Bronchial epithelial cell (primary cell): ENCODE data around the gene PRXL2A. TPM values are rescaled to one million over a fixed set of nuclear protein-coding genes. Genes with fewer than 3 reads are reported as not detected.
"Not testable (repeated sequence)": the region's sequence is repeated elsewhere in the genome, so short reads cannot be mapped to it uniquely, and the experiment has no call there.

Experiments used
- DNase-seq: peaks from one replicate; pipeline ENCODE4 v3.0.0-alpha.2; 2010; ENCODE audit warnings: low read depth
- FAIRE-seq: peaks from 2 replicates; lab custom pipeline; 2011; peaks lifted over from hg19 to GRCh38; lab: Jason Lieb, UNC
- H3K27me3 ChIP-seq: 2 replicates; pipeline ENCODE4 v1.5.1; 2011; ENCODE audit warnings: low read length; ENCODE audit not compliant: control insufficient read depth, insufficient read depth
- H3K36me3 ChIP-seq: 2 replicates; pipeline ENCODE4 v1.5.1; 2011; ENCODE audit warnings: low read length; ENCODE audit not compliant: control insufficient read depth, insufficient read depth
- H3K4me3 ChIP-seq: 2 replicates; pipeline ENCODE4 v1.5.1; 2011; ENCODE audit warnings: mild to moderate bottlenecking, low read depth, low read length, control low read depth
- CTCF ChIP-seq: IDR thresholded peaks from 2 replicates; pipeline ENCODE4 v1.5.1; 2011; ENCODE audit warnings: mild to moderate bottlenecking, moderate library complexity, low read length, control low read depth, inconsistent platforms; ENCODE audit not compliant: insufficient read depth, severe bottlenecking
- total RNA-seq: library from RNA; depleted of rRNA; stranded (reverse); fragments of >200 nt; gene quantifications from 2 replicates; pipeline ENCODE4 v1.2.1, GENCODE V29; 2014

PRXL2A gene
- total RNA-seq: 24.5 and 50.3 TPM in 2 replicates

- no peak for TF ChIP-seq CTCF
- Histone ChIP-seq H3K36me3 (no peaks in the 10 kb centered on the region), H3K4me3 (peak within 1 kb of the TSS; percentile 52), H3K27me3 (no peaks in the 10 kb centered on the region)
- DNase-seq: no peak
- FAIRE-seq: no peak
These were observed at the start of gene PRXL2A for GRCh38 chr10:80408242-80409101. Gene PRXL2A (plus strand): TSS chr10:80408551. CDS start chr10:80420468, 11,917 bp downstream.

DNA sequence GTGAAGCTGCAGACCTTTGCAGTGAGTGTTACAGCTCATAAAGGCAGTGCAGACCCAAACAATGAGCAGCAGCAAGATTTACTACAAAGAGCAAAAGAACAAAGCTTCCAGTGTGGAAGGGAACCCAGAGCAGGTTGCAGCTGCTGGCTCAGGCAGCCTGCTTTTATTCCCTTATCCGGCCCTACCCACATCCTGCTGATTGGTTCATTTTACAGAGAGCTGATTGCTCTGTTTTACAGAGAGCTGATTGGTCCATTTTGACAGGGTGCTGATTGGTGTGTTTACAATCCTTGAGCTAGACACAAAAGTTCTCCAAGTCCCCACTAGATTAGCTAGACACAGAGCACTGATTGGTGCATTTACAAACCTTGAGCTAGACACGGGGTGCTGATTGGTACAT lies 49.4 kb upstream of the PRXL2A start:
- not testable (repeated sequence) for H3K36me3 ChIP-seq, DNase-seq, H3K27me3 ChIP-seq, FAIRE-seq, H3K4me3 ChIP-seq

DNA sequence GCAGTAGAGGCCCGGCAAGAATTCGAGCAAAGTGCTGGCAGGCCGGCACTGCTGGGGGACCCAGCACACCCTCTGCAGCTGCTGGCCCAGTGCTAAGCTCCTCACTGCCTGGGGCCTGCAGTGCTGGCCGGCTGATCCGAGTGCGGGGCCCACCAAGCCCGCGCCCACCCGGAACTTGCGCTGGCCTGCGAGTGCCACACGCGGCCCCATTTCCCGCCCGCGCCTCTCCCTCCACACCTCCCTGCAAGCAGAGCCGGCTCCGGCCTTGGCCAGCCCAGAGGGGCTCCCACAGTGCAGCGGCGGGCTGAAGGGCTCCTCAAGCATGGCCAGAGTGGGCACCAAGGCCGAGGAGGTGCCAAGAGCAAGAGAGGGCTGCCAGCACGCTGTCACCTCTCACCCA lies 48.7 kb upstream of the PRXL2A start:
- FAIRE-seq (no peak), DNase-seq (no peak)
- Histone ChIP-seq H3K27me3 (no peaks in the 10 kb centered on the region), H3K4me3 (no peak overlapping the region), H3K36me3 (no peaks in the 10 kb centered on the region)
- TF ChIP-seq CTCF: no peak

DNA sequence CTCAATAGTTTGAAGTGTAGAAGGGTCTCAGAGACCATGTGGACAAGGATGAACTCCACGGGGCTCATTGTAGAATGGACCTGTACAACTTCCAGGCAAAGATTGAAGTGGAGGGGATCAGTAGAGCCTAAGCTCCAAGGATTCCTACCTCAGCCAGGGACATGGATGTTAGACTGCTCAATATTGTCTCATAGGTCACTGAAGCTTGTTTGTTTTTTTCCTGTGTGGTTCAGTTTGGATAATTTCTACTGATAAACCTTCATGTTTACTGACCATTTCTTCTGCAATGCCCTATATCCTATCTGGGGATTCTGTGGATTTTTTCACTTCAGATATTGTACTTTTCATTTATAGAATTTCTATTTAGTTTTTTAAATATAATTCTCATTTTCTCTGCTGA lies 42.8 kb upstream of the PRXL2A start:
- no peak for TF ChIP-seq CTCF
- FAIRE-seq (no peak), DNase-seq (no peak)
- Histone ChIP-seq H3K36me3 (no peaks in the 10 kb centered on the region), H3K27me3 (no peaks in the 10 kb centered on the region), H3K4me3 (no peak overlapping the region)

- DNase-seq (no peak), FAIRE-seq (no peak)
- Histone ChIP-seq H3K27me3 (peaks cover 1% of the 10 kb centered on the region), H3K36me3 (no peaks in the 10 kb centered on the region), H3K4me3 (no peak overlapping the region)
- TF ChIP-seq CTCF: no peak
These were observed 36.9 kb upstream of the PRXL2A start for GRCh38 chr10:80371467-80371866.

GRCh38 chr10:80372675-80373074 lies 35.7 kb upstream of the PRXL2A start:
- DNase-seq: no peak
- TF ChIP-seq CTCF: no peak
- no peaks in the 10 kb centered on the region for H3K36me3 ChIP-seq
- no peak overlapping the region for H3K4me3 ChIP-seq
- peaks cover 1% of the 10 kb centered on the region for H3K27me3 ChIP-seq
- no peak for FAIRE-seq
